H9 (cell line): ENCODE measurements around the gene CEACAM6. TPM values are rescaled to one million over a fixed set of nuclear protein-coding genes. Genes with fewer than 3 reads are reported as not detected.

Experiments used
- DNase-seq: peaks from one replicate; pipeline ENCODE4 v3.0.0-alpha.2; 2017
- H2AFZ ChIP-seq: one replicate; pipeline ENCODE4 v1.6.1; 2013; ENCODE audit warnings: mild to moderate bottlenecking, low read length, control low read depth, moderate library complexity
- H2AK5ac ChIP-seq: 2 replicates; pipeline ENCODE4 v1.6.1; 2013; ENCODE audit warnings: low read length, control low read depth, mixed read lengths; ENCODE audit not compliant: insufficient read length
- H2BK120ac ChIP-seq: one replicate; pipeline ENCODE4 v1.6.1; 2013; ENCODE audit warnings: low read depth, mild to moderate bottlenecking, low read length, control low read depth, inconsistent platforms; ENCODE audit not compliant: poor library complexity, severe bottlenecking
- H2BK12ac ChIP-seq: 2 replicates; pipeline ENCODE4 v1.6.1; 2013; ENCODE audit warnings: low read length, control low read depth, mixed read lengths, low read depth; ENCODE audit not compliant: insufficient read length
- H2BK15ac ChIP-seq: 2 replicates; pipeline ENCODE4 v1.6.1; 2013; ENCODE audit warnings: low read depth, low read length, control low read depth
- H2BK20ac ChIP-seq: one replicate; pipeline ENCODE4 v1.6.1; 2013; ENCODE audit warnings: low read depth, mild to moderate bottlenecking, low read length, control low read depth, inconsistent platforms; ENCODE audit not compliant: poor library complexity, severe bottlenecking
- H2BK5ac ChIP-seq: 2 replicates; pipeline ENCODE4 v1.6.1; 2013; ENCODE audit warnings: low read length, control low read depth, mixed read lengths; ENCODE audit not compliant: insufficient read length
- H3K14ac ChIP-seq: 2 replicates; pipeline ENCODE4 v1.6.1; 2013; ENCODE audit warnings: low read length, control low read depth; ENCODE audit not compliant: insufficient read depth
- H3K18ac ChIP-seq: 2 replicates; pipeline ENCODE4 v1.6.1; 2013; ENCODE audit warnings: low read depth, mild to moderate bottlenecking, mixed read lengths, low read length, control low read depth; ENCODE audit not compliant: insufficient read length
- H3K23ac ChIP-seq: 2 replicates; pipeline ENCODE4 v1.6.1; 2013; ENCODE audit warnings: low read length, control low read depth, mixed read lengths, low read depth; ENCODE audit not compliant: insufficient read length
- H3K23me2 ChIP-seq: 2 replicates; pipeline ENCODE4 v1.6.1; 2013; ENCODE audit warnings: low read depth, mild to moderate bottlenecking, mixed read lengths, low read length, control low read depth; ENCODE audit not compliant: insufficient read length, poor library complexity, severe bottlenecking
- H3K27ac ChIP-seq: 2 replicates; pipeline ENCODE4 v1.5.1; 2013; ENCODE audit warnings: low read length, control low read depth, mixed read lengths, low read depth; ENCODE audit not compliant: insufficient read length
- H3K27me3 ChIP-seq: 2 replicates; pipeline ENCODE4 v1.6.1; 2013; ENCODE audit warnings: low read length, control low read depth, inconsistent platforms; ENCODE audit not compliant: insufficient read depth
- H3K4ac ChIP-seq: 2 replicates; pipeline ENCODE4 v1.6.1; 2013; ENCODE audit warnings: low read depth, mild to moderate bottlenecking, control low read depth, inconsistent platforms, low read length, moderate library complexity
- H3K4me1 ChIP-seq: 2 replicates; pipeline ENCODE4 v1.6.1; 2013; ENCODE audit warnings: low read length, control low read depth, inconsistent platforms; ENCODE audit not compliant: insufficient read depth
- H3K4me2 ChIP-seq: 2 replicates; pipeline ENCODE4 v1.6.1; 2013; ENCODE audit warnings: low read length, control low read depth, mixed read lengths; ENCODE audit not compliant: insufficient read length, insufficient read depth
- H3K56ac ChIP-seq: 2 replicates; pipeline ENCODE4 v1.6.1; 2013; ENCODE audit warnings: low read depth, mild to moderate bottlenecking, mixed read lengths, low read length, control low read depth; ENCODE audit not compliant: insufficient read length
- H3K79me1 ChIP-seq: 2 replicates; pipeline ENCODE4 v1.6.1; 2013; ENCODE audit warnings: low read depth, mild to moderate bottlenecking, moderate library complexity, low read length, control low read depth, inconsistent platforms; ENCODE audit not compliant: insufficient read depth, poor library complexity, severe bottlenecking
- H3K79me2 ChIP-seq: 2 replicates; pipeline ENCODE4 v1.6.1; 2013; ENCODE audit warnings: low read length, control low read depth, inconsistent platforms; ENCODE audit not compliant: insufficient read depth
- H3K9ac ChIP-seq: 2 replicates; pipeline ENCODE4 v1.6.1; 2013; ENCODE audit warnings: low read length, control low read depth, mixed read lengths; ENCODE audit not compliant: insufficient read length; ENCODE audit errors: extremely low read depth
- H3K9me3 ChIP-seq: one replicate; pipeline ENCODE4 v1.6.1; 2013; ENCODE audit warnings: low read depth, low read length, inconsistent platforms; ENCODE audit not compliant: control insufficient read depth
- H3T11ph ChIP-seq: one replicate; pipeline ENCODE4 v1.6.1; 2013; ENCODE audit warnings: mild to moderate bottlenecking, low read length, control low read depth, inconsistent platforms
- H4K20me1 ChIP-seq: one replicate; pipeline ENCODE4 v1.6.1; 2013; ENCODE audit not compliant: control insufficient read depth, insufficient read length, insufficient read depth
- H4K5ac ChIP-seq: 2 replicates; pipeline ENCODE4 v1.6.1; 2013; ENCODE audit warnings: low read depth, mild to moderate bottlenecking, mixed read lengths, low read length, control low read depth; ENCODE audit not compliant: insufficient read length
- H4K8ac ChIP-seq: replicated peaks from 2 replicates; pipeline ENCODE4 v1.6.1; 2013; ENCODE audit warnings: low read length, control low read depth, mixed read lengths, low read depth; ENCODE audit not compliant: insufficient read length
- H4K91ac ChIP-seq: 2 replicates; pipeline ENCODE4 v1.6.1; 2013; ENCODE audit warnings: low read depth, mild to moderate bottlenecking, moderate library complexity, mixed read lengths, low read length, control low read depth; ENCODE audit not compliant: insufficient read length
- H3K27ac Mint-ChIP-seq, 3 experiments: 2 replicates in 2 of 3; 3 replicates in 1 of 3; pipeline ENCODE4 v1.8.0; 2020 to 2021; ENCODE audit warnings: mixed read lengths in 3 of 3, mild to moderate bottlenecking in 1 of 3, moderate library complexity in 1 of 3
- H3K27me3 Mint-ChIP-seq: 2 replicates; pipeline ENCODE4 v1.8.0; 2021; ENCODE audit warnings: low read depth, mild to moderate bottlenecking, moderate library complexity, mixed read lengths
- H3K36me3 Mint-ChIP-seq, 3 experiments: 2 replicates in 2 of 3; 3 replicates in 1 of 3; pipeline ENCODE4 v1.8.0; 2020 to 2021; ENCODE audit warnings: low read depth in 3 of 3, mixed read lengths in 3 of 3; ENCODE audit not compliant: insufficient read depth in 1 of 3
- H3K4me1 Mint-ChIP-seq, 2 experiments: 2 replicates each; pipeline ENCODE4 v1.8.0; 2020; ENCODE audit warnings: mixed read lengths in 2 of 2
- H3K4me3 Mint-ChIP-seq, 2 experiments: 2 replicates in 1 of 2; 3 replicates in 1 of 2; pipeline ENCODE4 v1.8.0; 2020 to 2021; ENCODE audit warnings: mild to moderate bottlenecking in 2 of 2, mixed read lengths in 2 of 2, moderate library complexity in 1 of 2
- H3K9me3 Mint-ChIP-seq, 2 experiments: 2 replicates in 1 of 2; 3 replicates in 1 of 2; pipeline ENCODE4 v1.8.0; 2020; ENCODE audit warnings: mild to moderate bottlenecking in 2 of 2, mixed read lengths in 2 of 2, moderate library complexity in 1 of 2
- CTCF ChIP-seq: fragments of 200-600 bp; sonication (generic); conservative IDR thresholded peaks from 3 replicates; pipeline ENCODE4 v1.8.0; 2021; ENCODE audit warnings: antibody characterized with exemption, mild to moderate bottlenecking
- WGBS: extraction: QIAGEN DNeasy Blood & Tissue Kit; methylation state at CpG from one replicate; pipeline ENCODE4 v1.1.7; 2013; ENCODE audit warnings: missing lambda C conversion rate, low lambda C conversion rate, mixed read lengths; ENCODE audit not compliant: insufficient read length; ENCODE audit errors: extremely low coverage; 5-methylcytosine and 5-hydroxymethylcytosine counted together
- total RNA-seq: library from RNA; stranded (reverse); gene quantifications from 2 replicates; pipeline ENCODE4 v1.2.1, GENCODE V29; 2021

The CEACAM6 gene
- total RNA-seq, 1 experiment from 2014 or later = not detected

- no peaks in the 10 kb centered on the region for H3K9me3 ChIP-seq
- no peak overlapping the region for H3K27ac ChIP-seq
- no peak overlapping the region for H3K4me2 ChIP-seq
- H3K4me1 ChIP-seq = no peaks in the 10 kb centered on the region
- H3T11ph ChIP-seq = no peak overlapping the region
- no peak overlapping the region for H2BK12ac ChIP-seq
- H3K27me3 ChIP-seq = no peaks in the 10 kb centered on the region; the same call in 1 of the 2 replicates
- H2BK20ac ChIP-seq = no peak overlapping the region
- no peak overlapping the region for H2AFZ ChIP-seq
- Mint-ChIP-seq H3K9me3 (peaks cover 17 to 90% of the 10 kb centered on the region in 2 experiments), H3K27me3 (peaks cover 5% of the 10 kb centered on the region; the same call in 1 of the 2 replicates), H3K4me1 (no peaks in the 10 kb centered on the region), H3K4me3 (no peak overlapping the region), H3K36me3 (peaks cover 2 to 36% (median 5%) of the 10 kb centered on the region in 3 experiments; a peak in 3 of 7 replicates), H3K27ac (no peak overlapping the region)
- no peaks in the 10 kb centered on the region for H3K79me1 ChIP-seq
- no peak overlapping the region for H3K18ac ChIP-seq
- H3K14ac ChIP-seq = no peak overlapping the region
- no peak overlapping the region for H3K56ac ChIP-seq
- no peak for DNase-seq
- no peak overlapping the region for H2BK15ac ChIP-seq
- H4K8ac ChIP-seq = no peak overlapping the region
- H3K4ac ChIP-seq = no peak overlapping the region
- H3K9ac ChIP-seq = no peak overlapping the region
- no CpG with 5 or more reads among the region's 2 CpGs for WGBS
- no peaks in the 10 kb centered on the region for H4K20me1 ChIP-seq
- H2BK120ac ChIP-seq = no peak overlapping the region
- H2BK5ac ChIP-seq = no peak overlapping the region
- no peaks in the 10 kb centered on the region for H3K79me2 ChIP-seq
- no peak overlapping the region for H4K5ac ChIP-seq
- H4K91ac ChIP-seq = no peak overlapping the region
- no peak overlapping the region for H2AK5ac ChIP-seq
- no peaks in the 10 kb centered on the region for H3K23me2 ChIP-seq
- no peak for TF ChIP-seq CTCF
- H3K23ac ChIP-seq = no peak overlapping the region
These were observed 61.4 kb downstream of the CEACAM6 start for GRCh38 chr19:41816761-41817160.
